HepG2 (cell line): ENCODE results near the gene IGBP1.

ENCODE experiments used
- ELF1 ChIP-seq: sonication (generic); formaldehyde crosslinking; IDR thresholded peaks from 2 replicates; pipeline ENCODE4 v1.4.0; 2020; ENCODE audit warnings: missing genetic modification reagents
- MAFF ChIP-seq: IDR thresholded peaks from 2 replicates; pipeline ENCODE4 v1.6.1; 2011; ENCODE audit warnings: low read depth, low read length, improper control_type of control experiment
- ZSCAN29 ChIP-seq: sonication (generic); formaldehyde crosslinking; conservative IDR thresholded peaks from 2 replicates; pipeline ENCODE4 v1.4.0; 2020; ENCODE audit warnings: mild to moderate bottlenecking, missing genetic modification reagents
- TF ChIP-seq, protein P1 (sequence below): sonication (generic); formaldehyde crosslinking; IDR thresholded peaks from 2 replicates; pipeline ENCODE4 v1.4.0; 2020; ENCODE audit warnings: missing genetic modification reagents

DNA sequence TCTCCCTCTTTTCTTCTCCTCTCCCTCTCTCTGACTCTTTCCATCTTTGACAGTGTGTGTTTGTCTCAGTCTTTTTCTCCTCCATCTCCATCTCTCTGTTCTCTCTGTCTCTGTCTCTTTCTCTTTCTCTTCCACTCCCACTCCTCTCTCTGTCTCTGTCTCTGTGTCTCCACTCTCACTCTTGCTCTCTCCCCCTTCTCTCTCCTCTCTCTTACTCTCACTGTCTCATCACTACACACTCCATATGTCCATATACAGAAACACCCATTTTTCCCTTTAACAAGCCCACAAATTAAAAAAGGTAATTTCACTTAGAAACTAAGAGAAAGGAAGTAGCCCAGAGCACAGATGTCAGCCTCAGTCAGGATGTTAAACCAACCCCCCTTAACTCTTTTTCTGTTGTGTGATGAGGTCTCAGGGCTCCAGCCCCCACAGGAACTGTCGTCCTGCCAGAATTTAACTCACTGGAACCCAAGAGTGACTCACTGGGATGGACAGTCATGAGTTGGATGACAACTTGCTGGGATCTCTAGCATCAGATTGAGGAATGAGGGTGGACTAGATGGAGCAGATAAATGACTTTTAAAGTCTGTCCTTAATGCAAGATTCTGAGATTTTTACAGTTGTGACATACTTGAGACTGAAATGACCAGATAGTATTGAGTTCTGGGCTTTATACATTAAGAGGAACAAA is 43.5 kb upstream of the IGBP1 start:
- no peak for TF ChIP-seq MAFF
- TF ChIP-seq ELF1 (CRISPR knock-in tag) = no peak
- no peak for TF ChIP-seq ZSCAN29 (CRISPR knock-in tag)
- TF ChIP-seq, protein P1, sequence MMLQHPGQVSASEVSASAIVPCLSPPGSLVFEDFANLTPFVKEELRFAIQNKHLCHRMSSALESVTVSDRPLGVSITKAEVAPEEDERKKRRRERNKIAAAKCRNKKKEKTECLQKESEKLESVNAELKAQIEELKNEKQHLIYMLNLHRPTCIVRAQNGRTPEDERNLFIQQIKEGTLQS (CRISPR knock-in tag) = no peak
